Fibroblast of mammary gland (primary cell): ENCODE measurements around the gene KCNIP4.

ENCODE experiments used
- DNase-seq: peaks from one replicate; pipeline ENCODE4 v3.0.0-alpha.2; 2010; ENCODE audit warnings: low read depth
- H3K4me3 ChIP-seq: 2 replicates; pipeline ENCODE4 v1.5.1; 2011; ENCODE audit warnings: low read depth, mild to moderate bottlenecking, low read length, moderate library complexity; ENCODE audit not compliant: control insufficient read depth
- CTCF ChIP-seq: conservative IDR thresholded peaks from 2 replicates; pipeline ENCODE4 v1.5.1; 2011; ENCODE audit warnings: low read depth, low read length, inconsistent platforms; ENCODE audit not compliant: control insufficient read depth, insufficient read depth

KCNIP4 gene

GRCh38 chr4:20882500-20882899 is 1066.1 kb downstream of the KCNIP4 start:
- no peak for DNase-seq

DNA sequence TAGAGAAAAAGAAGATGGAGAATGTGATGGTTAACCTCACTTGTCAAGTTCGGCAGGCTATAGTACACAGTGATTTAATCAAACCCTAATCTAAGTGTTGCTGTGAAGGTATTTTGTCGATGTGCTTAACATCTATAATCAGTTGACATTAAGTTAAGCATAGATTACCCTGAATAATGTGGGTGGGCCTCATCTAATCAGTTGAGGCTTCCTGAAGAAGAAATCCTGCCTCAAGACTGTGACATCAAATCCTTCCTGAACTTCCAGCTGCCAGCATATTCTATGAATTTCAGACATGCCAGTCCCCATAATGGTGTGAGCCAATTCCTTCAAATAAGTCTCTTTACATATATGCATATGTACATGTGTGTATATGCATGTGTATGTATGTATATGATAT is 1066.9 kb downstream of the KCNIP4 start:
- no peak for TF ChIP-seq CTCF
- H3K4me3 ChIP-seq, result no peak overlapping the region
- no peak for DNase-seq

More at GRCh38 chr4:20882500-20882899, 1066.1 kb downstream of the KCNIP4 start:
- TF ChIP-seq CTCF, result no peak
- no peak overlapping the region for H3K4me3 ChIP-seq

- DNase-seq, result no peak
- H3K4me3 ChIP-seq, result no peak overlapping the region
- no peak for TF ChIP-seq CTCF
Measured at GRCh38 chr4:20878806-20879205, 1069.8 kb downstream of the KCNIP4 start.

DNA sequence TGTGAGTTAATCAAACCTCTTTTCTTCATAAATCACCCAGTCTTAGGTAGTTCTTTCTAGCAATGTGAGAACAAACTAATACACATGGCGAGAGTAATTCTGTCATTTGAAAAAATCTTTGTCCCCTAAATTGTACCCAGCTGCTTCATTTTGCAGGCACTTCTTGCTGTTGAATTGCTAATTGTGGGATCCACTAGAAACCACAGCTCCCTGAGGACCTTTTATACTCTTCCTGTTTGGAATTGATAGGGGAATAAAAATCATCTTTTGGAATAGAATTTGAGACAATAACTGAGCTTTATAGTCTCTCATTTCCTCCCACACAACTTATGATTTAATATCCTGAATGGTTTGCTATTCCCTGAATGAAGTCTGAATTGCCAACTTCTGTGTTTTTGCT is 1078.1 kb downstream of the KCNIP4 start:
- no peak for TF ChIP-seq CTCF
- H3K4me3 ChIP-seq, result no peak overlapping the region
- DNase-seq, result no peak

DNA sequence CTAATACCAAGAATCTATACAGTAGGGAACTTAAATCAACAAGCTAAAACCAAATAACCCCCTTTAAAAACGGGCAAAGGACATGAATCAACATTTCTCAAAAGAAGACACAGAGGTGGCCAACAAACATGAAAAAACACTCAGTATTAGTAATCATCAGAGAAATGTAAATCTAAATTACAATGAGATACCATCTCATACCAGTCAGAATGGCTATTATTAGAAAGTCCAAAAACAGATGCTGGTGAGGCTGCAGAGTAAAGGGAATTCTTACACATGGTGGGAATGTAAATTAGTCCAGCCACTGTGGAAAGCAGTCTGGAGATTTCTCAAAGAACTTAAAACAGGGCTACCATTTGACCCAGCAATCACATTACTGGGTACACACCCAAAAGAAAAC is 1080.5 kb downstream of the KCNIP4 start:
- H3K4me3 ChIP-seq, result no peak overlapping the region
- DNase-seq, result no peak
- no peak for TF ChIP-seq CTCF

GRCh38 chr4:20860878-20861277 is 1087.7 kb downstream of the KCNIP4 start:
- H3K4me3 ChIP-seq, result no peak overlapping the region
- no peak for DNase-seq
- TF ChIP-seq CTCF, result no peak

DNA sequence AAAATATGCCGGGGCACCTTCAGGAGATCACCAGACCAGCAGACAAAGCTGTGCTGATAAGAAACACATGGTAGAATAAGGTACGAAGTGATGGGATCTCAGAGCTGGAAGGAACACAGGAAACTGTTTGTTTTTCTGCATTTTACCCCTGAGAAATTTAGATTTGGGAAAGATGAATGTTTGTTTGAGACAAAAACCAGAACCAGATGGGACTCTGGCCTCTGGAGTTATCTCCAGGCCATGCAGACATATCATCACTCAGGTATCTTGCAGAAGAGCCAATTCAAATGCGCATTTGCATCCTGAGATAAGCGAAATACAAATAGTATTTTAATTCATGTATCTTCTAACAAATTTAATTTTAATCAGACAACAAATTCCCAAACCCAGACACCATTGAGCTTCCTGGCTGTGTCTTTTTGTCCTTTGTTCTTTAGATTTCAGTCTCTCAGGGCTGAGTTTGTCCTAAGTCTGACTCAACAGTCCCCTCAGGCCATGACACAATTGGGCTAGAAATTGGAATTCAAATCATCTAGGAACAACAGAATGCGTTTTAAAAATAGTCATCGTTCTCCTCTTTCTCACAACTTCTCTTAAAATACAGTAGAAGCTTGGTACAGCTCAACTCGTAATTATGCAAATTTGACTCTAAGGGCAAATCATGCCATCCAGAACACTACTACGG is 1089.3 kb downstream of the KCNIP4 start:
- H3K4me3 ChIP-seq, result no peak overlapping the region
- DNase-seq, result no peak
- TF ChIP-seq CTCF, result no peak
